Dermis microvascular lymphatic vessel endothelial cell (primary cell): ENCODE results near the gene PIK3CD. TPM values are rescaled to one million over a fixed set of nuclear protein-coding genes. Genes with fewer than 3 reads are reported as not detected.

Experiments
- DNase-seq, 2 donors: peaks; one replicate each; pipeline versions ENCODE4 v3.0.0 to v3.0.0-alpha.2; 2010; ENCODE audit warnings: low read depth in 2 of 2
- total RNA-seq: library from RNA; depleted of rRNA; stranded (reverse); fragments of >200 nt; gene quantifications from 2 replicates; pipeline ENCODE4 v1.2.1, GENCODE V29; 2014

The PIK3CD gene
- total RNA-seq, 1 donor from 2014 or later, result 1.9 TPM

- DNase-seq, result peak in 1 of 2 donors; percentile 11
Measured at GRCh38 chr1:9766759-9767442, 115.4 kb downstream of the PIK3CD start.

DNA sequence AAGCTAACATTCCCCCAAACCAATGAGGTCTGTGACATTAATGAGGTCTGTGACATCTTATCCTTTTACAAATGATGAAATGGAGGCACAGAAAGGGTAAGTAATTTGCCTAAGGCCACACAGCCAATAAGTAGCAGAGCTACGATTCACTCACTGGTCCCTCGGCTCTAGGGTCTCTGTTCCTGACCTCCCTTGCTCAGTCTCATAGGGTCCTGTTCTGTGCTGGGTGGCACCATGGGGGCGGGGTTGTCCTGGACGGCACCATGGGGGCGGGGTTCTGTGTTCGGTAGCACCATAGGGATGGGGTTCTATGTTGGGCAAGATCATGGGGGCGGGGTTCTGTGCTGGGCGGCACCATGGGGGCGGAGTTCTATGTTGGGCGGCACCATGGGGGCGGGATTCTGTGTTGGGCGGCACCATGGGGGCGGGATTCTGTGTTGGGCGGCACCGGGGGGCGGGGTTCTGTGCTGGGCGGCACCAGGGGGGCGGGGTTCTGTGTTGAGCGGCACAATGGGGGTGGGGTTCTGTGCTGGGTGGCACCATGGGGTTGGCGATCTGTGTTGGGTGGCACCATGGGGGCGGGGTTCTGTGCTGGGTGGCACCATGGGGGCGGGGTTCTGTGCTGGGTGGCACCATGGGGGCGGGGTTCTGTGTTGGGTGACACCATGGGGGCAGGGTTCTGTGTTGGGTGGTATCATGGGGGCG, 116.6 kb downstream of the PIK3CD start:
- DNase-seq, result no peak

GRCh38 chr1:9768983-9769382, 117.5 kb downstream of the PIK3CD start:
- no peak for DNase-seq

DNA sequence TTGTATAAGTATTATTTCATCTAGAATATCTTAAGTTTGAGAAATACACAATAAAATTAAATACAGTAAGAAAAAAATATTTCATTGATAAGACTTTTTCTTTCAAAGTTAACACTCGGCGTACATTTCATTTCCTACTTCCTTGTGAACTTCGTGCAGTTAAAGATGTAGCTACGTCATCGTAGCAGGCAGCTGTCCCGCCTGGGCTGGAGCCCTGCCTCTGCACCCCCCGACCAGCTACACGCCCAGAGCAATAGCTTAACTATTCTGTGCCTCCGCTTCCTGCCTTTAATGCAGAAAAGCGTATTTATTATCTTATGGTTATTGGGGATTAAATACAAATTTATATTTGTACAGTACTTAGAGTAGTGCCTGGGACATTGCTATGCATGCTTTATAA, 118.8 kb downstream of the PIK3CD start:
- no peak for DNase-seq

DNA sequence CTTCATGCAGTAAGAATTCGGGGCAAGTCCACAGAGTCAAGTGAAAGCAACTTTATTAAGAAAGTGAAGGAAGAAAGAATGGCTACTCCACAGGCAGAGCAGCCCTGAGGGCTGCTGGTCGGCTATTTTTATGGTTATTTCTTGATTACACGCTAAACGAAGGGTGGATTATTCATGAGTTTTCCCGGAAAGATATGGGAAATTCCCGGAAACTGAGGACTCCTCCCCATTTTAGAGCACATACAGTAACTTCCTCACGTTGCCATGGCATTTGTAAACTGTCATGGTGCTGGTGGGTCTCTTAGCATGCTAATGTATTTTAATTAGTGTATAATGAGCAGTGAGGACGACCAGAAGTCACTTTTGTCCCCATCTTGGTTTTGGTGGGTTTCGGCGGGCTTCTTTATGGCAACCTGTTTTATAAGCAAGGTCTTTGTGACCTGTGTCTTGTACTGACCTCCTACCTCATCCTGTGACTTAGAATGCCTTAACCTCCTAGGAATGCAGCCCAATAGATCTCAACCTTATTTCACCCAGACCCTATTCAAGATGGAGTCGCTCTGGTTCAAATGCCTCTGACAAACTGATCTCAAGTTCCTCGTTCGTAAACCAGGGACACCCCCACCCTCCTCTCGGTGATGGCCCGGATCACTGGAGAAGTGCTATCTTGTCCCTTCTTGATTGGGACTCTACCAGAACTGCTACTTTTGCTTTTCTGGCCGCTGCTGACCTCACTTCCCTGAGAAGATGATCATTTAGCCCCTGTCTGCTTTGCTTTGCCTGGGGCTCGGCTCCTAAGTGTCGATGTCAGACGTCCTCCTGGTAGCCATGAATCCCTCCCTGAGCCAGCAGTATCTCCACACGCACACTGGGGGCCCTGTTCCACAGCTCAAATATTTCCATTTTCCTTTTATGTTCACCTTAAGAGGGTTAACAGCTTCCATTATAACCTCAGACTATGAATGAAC, 123.5 kb downstream of the PIK3CD start:
- DNase-seq, result no peak

DNA sequence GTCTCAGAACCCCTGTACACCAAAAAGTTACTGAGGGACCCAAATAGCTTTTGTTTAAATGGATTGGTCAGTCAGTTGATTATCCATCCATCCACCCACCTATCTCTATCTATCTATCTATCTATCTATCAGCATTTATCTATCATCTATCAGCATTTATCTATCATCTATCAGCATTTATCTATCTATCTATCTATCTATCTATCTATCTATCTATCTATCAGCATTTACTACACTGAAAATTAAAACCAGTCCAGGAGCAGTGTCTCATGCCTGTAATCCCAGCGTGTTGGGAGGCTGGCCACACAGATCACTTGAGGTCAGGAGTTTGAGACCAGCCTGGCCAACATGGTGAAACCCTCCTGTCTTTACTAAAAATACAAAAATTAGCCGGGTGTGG, 125.2 kb downstream of the PIK3CD start:
- DNase-seq, result no peak

Other genes with a start within 250 kb of the PIK3CD start
- gene SLC25A33, start 112.3 kb upstream of the PIK3CD start, total RNA-seq, result 4.0 and 5.3 TPM in 2 replicates
- 2.7 and 5.3 TPM in 2 replicates for gene TMEM201, start 62.8 kb upstream of the PIK3CD start, total RNA-seq
- gene CLSTN1, start 172.2 kb downstream of the PIK3CD start, total RNA-seq, result 43.8 and 61.8 TPM in 2 replicates